HG02763 (cell line): ENCODE measurements around the gene CEACAM16.
"Not testable (repeated sequence)": the region's sequence is repeated elsewhere in the genome, so short reads cannot be mapped to it uniquely, and the experiment has no call there.

Experiments used
- ATAC-seq: cut with Tn5 transposase; IDR thresholded peaks from one replicate; pipeline ENCODE4 v1.9.1; 2021; ENCODE audit warnings: mild to moderate bottlenecking, moderate library complexity; ENCODE audit not compliant: unreplicated experiment

The CEACAM16 gene

DNA sequence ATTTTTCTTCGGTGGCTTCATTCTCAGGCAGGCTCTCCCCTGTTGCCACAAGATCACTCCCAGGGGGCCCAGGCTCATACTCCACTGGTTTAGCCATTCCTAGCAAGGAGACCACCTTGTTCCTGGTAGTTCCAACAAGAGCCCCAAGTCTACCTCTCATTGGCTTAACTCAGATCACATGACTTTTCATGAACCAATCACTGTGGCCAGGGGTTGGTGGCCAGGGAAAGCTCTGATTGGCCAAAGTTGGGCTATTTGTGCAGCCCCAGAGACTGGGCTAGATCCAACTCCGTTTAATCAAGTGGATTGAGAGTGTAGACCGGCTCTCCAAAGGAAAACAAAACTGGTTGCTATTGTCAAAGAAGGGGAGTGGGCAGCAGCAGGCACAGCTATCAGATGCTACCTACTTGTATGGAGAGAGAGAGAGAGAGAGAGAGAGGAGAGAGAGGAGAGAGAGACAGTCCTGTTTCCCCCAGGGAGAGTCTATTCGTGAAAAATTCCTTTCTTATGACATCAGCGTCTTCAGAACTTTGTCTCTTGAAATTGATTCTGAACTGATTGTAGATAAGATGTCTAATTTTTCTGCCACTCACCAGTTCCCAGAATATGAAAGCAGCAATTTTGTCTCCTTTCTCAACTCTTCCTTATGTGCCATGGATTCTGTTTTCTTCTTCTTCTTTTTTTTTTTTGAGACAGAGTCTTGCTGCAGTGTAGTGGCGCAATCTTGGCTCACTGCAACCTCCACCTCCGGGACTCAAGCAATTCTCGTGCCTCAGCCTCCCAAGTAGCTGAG, 21.7 kb upstream of the CEACAM16 start:
- ATAC-seq = no peak

DNA sequence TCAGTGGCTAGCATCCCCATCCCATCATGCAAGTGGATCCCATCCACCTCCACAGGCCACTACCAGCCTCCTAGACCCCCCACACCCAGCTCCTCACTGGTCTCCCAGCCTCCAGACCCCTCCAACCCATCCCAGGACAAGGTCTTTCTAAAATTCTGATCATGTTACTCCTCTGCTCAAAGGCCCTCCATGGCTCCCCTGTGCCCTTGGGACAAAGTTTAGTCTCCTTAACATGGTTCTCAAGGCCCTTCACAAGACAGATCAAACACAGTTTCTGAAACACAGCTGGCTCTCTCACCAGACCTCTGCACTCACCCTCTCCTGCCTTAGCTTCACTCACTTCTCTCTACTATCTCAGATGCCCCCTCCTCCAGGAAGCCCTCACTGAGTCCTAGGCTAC, 18.4 kb upstream of the CEACAM16 start:
- no peak for ATAC-seq

DNA sequence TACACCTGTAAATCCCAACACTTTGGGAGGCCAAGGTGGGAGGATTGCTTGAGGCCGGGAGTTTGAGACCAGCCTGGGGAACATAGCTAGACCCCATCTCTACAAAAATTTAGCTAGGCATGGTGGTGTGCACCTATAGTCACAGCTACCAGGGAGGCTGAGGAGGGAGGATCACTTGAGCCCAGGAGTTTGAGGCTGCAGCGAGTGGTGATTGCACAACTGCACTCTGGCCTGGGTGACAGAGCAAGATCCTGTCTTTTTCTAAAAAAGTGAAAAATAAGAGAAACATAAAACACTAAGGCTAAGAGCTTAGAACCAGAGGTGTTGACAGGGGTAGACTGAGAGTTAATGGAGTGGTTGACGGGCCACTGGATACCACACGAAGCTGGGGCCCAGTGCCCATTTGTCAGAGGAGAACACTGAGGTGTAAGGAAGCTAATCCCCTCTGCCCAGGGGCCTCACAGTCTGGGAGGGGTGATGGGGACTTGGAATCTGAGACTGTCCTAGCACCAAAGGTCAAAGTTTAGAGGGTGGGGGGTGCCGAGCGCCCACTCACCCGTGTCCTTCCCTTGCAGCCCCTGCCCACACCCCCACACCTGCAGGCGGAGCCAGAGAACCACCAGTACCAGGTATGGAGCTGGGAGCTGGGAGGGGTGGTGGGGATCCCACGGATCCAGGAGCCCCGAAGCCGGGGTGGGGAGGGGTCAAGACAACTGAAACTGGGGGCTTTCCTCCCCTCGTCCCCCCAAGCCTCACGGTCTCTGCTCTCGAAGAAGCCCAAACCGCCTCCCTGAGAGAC, 16.8 kb upstream of the CEACAM16 start:
- no peak for ATAC-seq

DNA sequence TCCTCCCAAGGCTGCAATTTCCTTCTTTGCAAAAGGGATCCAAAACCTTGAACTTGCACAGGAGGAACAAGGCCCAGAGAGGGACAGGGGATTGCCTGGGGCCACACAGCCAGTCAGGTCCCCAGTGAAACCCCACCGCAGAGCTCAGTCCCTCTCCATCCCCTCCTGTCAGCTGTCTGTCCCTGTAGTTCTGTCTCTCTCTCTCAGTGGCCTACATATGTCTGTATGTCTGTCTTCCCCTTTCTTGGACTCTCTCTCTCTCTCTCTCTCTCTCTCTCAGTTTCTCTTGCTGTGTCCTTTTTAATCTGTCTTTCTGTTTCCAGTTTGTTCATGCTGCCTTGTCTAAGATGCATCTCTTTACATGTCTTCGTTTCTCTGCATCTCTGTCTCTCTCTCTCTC, 16.1 kb upstream of the CEACAM16 start:
- no peak for ATAC-seq

DNA sequence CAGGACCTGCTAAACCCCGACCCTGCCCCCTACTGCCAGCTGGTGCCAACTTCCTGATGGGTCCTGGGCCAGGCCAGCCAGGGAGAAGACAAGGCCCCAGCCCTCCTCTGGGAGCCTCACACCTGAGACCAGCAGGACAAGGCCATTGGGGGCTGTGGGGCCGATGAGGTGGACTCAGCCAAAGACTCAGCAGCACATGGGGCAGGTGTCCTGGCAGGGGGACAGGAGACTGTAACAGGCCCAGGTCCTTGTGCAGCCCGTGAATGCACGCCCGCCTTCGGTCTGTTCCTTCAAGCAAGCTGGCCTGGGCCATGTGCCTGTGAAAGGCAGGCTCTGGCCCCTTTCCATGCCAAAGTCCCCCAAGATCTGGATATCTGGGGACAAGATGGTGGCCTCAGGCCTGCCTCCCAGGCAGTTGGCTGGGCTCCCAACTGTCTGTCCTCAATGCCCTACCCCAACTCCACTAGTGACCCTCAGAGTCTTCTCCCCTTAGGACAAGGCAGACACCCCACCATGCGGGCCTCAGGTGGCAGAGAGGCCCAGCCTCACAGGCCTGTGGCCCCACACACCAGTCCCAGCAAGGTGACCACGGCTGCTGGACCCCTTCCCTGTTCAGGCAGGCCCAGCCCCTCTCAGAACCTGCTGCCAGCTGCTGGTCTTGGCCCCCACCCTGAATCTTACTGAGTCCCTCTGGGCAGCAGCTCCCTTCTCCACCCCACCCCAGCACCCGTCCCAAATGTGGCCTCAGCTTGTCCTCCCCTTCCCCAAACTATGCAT, 15.3 kb upstream of the CEACAM16 start:
- no peak for ATAC-seq

DNA sequence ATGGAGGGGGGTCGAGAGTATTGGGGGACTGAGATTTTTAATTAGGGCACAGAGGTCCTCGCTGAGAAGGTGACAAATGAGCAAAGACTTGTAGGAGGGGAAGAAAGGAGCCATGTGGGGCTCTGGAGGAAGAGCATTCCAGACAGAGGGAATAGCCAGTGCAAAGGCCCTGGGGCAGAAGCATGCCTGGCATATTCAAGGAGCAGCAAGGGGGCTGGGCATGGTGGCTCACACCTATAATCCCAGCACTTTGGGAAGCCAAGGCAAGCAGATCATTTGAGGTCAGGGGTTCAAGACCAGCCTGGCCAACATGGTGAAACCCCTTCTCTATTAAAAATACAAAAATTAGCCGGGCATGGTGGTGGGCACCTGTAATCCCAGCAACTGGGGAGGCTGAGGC, 14.6 kb upstream of the CEACAM16 start:
- not testable (repeated sequence) for ATAC-seq

DNA sequence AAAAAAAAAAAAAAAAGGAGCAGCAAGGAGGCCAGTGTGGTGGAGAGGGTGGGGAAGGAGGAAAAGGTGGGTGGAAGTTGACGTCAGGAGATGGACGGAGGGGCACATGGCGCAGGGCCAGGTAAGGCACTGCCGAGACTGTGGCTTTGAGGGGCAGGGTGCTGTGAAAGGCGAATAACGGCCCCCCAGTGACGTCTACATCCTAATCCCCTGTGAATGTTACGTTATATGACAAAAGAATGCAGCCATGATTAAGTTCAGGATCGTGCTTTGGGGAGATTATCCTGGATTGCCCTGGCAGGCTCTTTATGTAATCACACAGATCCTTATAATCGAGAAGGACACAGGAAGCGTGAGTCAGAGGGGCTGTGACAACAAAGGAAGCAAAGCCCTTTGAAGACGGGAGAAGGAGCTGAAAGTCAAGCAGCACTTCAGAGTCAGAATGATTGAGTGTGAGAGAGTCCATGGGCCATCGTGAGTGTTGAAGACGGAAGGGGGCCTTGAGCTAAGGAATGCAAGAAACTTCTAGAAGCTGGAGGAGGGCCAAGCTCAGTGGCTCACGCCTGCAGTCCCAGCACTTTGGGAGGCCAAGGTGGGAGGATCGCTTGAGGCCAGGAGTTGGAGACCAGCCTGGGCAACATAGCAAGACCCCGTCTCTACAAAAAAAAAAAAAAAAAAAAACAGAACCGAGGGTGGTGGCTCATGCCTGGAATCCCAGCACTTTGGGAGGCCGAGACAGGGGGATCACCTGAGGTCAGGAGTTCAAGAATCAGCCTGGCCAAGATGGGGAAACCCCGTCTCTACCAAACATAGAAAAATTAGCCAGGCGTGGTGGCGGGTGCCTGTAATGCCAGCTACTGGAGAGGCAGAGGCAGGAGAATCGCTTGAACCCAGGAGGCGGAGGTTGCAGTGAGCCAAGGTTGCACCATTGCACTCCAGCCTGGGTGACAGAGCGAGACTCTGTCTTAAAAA, 13.8 kb upstream of the CEACAM16 start:
- no peak for ATAC-seq

DNA sequence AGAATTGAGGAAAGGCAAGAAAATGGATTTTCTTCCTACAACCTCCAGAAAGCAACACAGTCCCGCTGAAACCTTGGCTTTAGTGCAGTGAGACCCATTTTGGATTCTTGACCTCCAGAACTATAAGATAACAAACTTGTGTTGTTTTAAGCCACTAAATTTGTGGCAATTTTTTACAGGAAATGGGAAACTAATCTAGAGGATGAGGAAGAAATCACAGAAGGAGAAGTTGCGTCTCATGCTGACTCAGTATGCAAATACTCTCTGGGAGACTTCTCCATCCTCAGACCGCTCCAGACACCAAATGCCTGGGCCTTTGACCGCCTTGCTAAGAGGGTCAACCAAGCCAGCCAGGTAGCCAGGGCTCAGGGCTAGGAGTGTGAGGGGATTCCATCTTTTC, 13.1 kb upstream of the CEACAM16 start:
- ATAC-seq = no peak

DNA sequence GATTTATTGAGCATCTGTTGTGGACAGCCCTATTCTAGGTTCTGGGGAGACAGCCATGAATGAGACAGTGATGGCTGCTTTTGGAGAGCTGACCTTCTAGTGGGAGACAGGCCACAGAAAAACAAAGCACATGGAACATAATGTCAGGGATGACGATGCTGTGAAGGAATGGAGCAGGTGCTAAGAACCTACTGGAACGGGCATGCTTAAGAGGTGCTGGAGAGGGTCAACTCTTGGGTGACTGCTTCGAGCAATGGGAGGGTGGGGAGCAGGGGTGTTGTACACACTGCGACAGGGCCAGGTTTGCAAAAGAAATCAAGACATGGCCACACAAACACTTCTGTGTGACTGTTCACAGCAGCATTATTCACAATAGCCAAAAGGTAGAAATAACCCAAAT, 12.1 kb upstream of the CEACAM16 start:
- ATAC-seq = no peak

DNA sequence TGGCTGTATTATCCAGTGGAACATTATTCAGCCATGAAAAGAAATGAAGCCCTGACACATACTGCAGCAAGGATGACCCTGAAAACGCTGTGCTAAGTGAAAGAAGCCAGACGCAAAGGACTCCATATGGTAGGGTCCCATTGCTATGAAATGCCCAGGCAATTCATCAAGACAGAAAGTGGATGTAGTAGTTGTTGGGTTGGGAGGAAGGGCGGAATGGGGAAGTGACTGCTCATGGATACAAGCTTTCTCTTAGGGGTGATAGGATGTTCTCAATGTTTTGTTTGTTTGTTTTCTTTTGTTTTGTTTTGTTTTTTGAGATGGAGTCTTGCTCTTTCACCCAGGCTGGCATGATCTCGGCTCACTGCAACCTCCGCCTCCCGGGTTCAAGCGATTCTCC, 11.1 kb upstream of the CEACAM16 start:
- no peak for ATAC-seq

DNA sequence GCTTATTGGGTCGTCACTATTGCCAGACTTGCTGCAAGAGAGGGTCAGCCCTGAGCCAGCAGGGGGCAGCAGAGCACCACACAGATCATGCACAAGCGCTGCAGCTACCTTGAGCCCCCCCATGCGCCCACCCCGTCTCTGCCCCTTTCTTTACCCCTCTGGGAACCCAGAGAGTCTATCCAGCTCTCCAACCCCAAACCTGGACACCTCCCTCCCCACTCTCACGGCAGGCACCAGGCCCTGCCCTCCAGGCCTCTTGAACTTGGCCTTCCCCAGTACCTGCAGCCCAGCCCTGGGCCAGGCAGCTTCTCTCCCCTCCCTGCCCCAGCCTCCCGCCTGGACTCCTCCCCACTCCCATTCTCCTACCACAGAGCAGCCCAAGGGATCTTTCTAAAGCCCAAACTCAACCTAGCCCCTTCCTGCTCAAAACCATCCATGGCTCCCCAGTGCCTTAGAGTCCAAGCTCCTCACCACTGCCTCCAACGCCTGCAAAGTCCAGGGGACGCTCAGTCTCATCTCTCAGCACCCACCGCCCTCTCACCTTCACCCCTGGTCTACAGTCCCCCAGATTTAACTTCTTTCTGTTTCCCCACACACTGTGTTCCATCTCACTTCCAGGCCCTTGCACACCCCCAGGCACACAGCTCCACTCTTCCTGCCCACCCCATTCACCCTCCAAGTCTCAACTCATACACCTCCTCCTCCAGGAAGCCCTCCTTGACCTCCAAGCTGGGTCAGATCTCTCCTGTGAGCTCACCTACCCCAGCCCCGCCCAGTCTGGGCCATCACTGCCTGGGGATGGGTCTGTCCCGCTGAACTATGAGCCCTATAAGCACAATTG, 9.4 kb upstream of the CEACAM16 start:
- no peak for ATAC-seq

DNA sequence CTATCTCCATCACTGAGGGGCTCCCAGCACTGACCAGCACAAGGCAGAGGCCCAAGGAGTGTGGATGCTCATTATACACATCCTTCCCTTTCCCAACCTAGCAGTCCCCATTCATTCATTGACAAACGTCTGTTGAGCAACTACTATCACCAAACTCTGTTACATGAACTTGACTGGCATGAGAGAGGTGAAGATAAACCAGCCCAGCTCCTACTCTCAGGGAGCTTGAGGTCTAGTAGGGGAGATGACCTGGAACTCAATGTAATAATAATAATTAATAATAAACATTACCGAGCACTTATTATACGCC, 8.9 kb upstream of the CEACAM16 start:
- no peak for ATAC-seq

DNA sequence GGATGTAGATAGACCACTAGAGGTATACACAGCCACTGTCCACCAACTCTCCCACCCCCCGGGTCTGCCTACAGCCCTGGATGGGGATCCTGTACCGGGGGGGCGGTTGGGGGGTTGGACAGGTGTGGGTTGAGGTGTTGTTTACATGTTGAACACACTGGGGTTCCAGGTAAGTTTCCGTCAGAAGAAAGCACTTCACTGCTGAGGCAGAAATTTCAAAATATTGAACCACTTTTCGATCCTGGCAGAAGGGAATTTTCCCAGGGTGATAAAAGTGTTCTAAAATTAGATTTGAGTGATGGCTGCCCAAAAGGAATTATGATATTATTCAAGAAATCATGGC, 6.6 kb upstream of the CEACAM16 start:
- ATAC-seq = no peak

DNA sequence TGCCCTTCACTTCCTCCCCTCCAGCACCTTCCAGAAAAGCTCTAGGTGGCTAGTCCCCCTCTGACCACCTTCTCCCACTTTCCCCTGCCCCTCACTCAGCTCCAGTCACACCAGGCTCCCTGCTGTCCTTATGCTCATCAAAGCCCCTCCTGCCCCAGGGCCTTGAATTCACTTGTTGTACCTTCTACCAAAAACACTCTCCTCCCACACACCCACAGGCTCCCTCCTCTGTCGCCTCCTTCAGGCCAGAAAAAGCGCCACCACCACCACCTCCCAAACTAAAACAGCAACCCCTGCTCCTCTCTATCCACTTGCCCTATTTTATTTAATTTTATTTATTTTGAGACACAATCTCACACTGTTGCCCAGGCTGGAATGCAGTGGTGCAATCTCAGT, 4.8 kb upstream of the CEACAM16 start:
- no peak for ATAC-seq

DNA sequence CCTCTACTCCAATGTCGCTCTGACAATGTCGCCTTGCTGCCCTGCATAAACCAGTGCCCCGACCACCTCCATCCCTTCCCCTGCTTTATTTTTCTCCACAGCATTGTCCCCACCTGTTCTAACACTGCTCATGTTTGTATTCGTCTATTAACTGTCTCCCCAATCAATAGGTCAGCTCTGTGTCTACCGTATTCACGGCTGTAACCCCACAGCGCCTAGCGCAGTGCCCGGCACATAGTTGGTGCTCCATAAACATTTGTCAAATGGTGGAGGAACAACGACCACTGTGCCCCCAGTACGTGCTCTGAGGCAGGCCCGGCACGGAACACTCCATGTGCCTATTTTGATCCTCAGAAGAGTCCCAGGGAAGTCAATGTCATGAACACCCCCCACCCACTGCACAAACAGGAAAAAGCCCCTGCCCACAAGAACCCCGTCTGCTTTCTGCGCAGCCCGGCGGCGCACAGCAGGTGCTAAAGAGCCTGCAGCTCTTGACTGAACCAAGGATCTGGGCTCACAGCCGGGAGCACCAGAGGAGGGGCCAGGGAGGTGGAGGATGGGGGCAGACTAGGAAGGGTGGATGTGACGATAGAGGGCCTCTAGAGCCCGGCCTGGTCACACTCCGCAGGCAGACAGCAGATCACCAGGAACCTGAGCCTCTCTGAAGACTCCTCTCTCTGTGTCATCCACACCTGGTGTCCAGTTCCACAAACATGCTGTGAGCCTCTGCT, 1.8 kb upstream of the CEACAM16 start:
- no peak for ATAC-seq

DNA sequence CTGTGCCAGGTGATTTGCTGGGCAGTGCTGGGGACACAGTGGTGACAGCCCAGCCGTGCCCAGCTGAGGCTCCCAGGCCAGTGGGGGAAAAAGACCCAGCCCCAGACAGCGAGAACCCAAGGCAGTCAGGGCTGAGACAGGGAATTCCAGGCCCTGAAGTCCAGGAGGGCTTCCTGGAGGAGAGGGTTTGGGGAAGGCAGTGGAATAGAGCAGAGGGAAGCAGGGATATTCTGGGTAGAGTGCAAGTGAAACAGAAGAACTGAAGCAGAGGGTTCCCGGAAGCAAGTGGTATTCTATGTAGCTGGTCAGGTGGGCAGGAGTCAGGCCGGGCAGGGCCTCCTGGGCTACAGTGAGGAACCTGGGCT, 1.3 kb upstream of the CEACAM16 start:
- no peak for ATAC-seq

DNA sequence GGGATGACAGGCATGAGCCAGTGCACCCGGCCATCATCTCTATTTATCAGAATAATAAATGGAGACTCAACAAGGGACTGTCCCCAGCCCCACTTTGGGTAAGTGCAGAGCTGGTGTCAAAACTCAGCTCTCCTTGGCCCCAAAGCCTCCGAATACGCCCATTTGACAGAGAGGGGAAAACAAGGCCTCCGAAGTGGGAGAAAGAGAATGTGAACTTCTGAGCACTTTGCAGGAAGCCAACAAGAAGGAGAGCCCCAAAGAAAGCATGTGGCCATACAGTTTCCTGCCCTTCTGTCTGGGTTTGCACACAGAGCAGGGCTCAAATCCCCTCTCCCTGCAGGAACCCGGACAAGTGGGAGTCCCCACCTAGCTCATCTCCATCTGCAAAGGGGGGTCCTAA, 1.6 kb downstream of the CEACAM16 start:
- no peak for ATAC-seq

DNA sequence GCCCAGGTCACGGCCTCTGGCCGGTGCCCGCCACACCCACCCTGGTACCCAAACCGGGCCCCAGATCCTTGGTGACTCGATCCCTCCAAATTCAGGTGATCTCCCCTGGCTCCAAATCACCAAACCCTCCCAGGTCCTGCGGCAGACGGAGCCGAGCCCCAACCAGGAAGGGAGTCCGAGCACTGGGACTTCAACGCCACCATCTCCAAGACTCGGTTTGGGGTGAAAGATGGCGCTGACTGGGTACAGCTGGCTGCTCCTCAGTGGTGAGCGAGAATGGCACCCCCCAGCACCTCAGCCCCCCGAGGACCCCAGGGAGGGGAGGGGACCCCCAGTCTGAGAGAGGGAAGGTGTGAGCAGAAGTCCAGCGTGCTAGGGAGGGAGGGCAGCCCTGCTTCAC, 2.3 kb downstream of the CEACAM16 start:
- no peak for ATAC-seq

DNA sequence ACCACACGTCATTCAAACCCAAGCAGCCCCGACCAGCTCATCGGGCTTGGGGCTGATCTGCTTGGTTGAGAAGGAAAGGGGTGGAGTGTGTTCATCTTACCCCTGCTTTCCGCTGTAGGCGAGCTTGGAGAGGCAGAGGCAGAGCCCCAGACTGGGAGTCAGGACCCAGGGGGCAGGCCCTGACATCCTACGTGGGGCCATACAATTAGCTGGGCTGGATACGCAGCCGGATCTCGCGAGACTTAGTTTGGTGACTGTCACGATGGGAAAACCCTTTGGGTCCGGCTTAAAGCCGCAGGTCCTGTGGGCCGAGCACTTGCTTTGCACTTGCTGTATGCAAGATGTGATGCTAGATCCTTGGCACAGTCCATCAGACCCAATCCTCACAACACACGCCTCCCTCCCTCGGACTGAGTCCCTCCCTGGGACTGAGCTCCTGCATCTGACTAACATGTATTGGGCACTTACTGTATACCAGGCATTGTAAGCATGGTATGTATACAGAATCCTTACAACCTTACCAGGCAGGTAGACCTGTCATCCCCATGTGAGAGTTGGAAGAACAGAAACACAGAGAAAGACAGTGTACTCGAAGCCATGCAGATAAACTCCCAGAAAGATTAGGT, 3.7 kb downstream of the CEACAM16 start:
- ATAC-seq = no peak
